Calu3 (cell line): ENCODE data around the gene CACNA1C. TPM values are rescaled to one million over a fixed set of nuclear protein-coding genes. Genes with fewer than 3 reads are reported as not detected.

Experiments used
- BruUV-seq: library from RNA; stranded (reverse); fragments of 400-500 nt; replicated peaks from 2 replicates; lab custom pipeline; 2021; lab: Mats Ljungman, UMichigan
- CTCF ChIA-PET: fragments of 300-600 bp; sonication (Branson Sonifier 250); formaldehyde crosslinking; loops from one replicate; lab custom pipeline; 2022; ENCODE audit warnings: antibody characterized with exemption; lab: Charles Lee
- DNase-seq: peaks from one replicate; pipeline ENCODE4 v3.0.0; 2022
- H3K27ac Mint-ChIP-seq: one replicate; pipeline ENCODE4 v1.8.0; 2022; ENCODE audit warnings: mixed read lengths; ENCODE audit not compliant: unreplicated experiment
- H3K27me3 Mint-ChIP-seq: one replicate; pipeline ENCODE4 v1.8.0; 2022; ENCODE audit warnings: mixed read lengths; ENCODE audit not compliant: unreplicated experiment
- H3K36me3 Mint-ChIP-seq: one replicate; pipeline ENCODE4 v1.8.0; 2022; ENCODE audit warnings: mild to moderate bottlenecking, moderate library complexity, mixed read lengths; ENCODE audit not compliant: insufficient read depth, unreplicated experiment
- H3K4me1 Mint-ChIP-seq: one replicate; pipeline ENCODE4 v1.8.0; 2022; ENCODE audit warnings: mild to moderate bottlenecking, low read depth, mixed read lengths; ENCODE audit not compliant: unreplicated experiment
- H3K4me3 Mint-ChIP-seq: one replicate; pipeline ENCODE4 v1.8.0; 2022; ENCODE audit warnings: mild to moderate bottlenecking, low read depth, moderate library complexity, mixed read lengths; ENCODE audit not compliant: unreplicated experiment
- H3K9me3 Mint-ChIP-seq: one replicate; pipeline ENCODE4 v1.8.0; 2022; ENCODE audit warnings: low read depth, mixed read lengths; ENCODE audit not compliant: unreplicated experiment
- intact Hi-C: fragments of 100-400 bp; cut with micrococcal nuclease; formaldehyde crosslinking; loops from one replicate; pipeline ENCODE4 v1.10.0; 2022; ENCODE audit not compliant: unreplicated experiment
- total RNA-seq: library from RNA; stranded (reverse); gene quantifications from 2 replicates; pipeline ENCODE4 v1.2.3, GENCODE V29; 2022
- TF ChIP-seq, protein P1 (sequence below): fragments of 200-600 bp; IDR thresholded peaks from one replicate; pipeline ENCODE4 v1.8.0; 2022; ENCODE audit warnings: antibody characterized with exemption; ENCODE audit not compliant: unreplicated experiment

Gene CACNA1C
- total RNA-seq, 1 experiment from 2014 or later, result not detected

GRCh38 chr12:2009623-2010022 lies 43.2 kb upstream of the CACNA1C start:
- H3K27me3 Mint-ChIP-seq, result peaks cover 63% of the 10 kb centered on the region
- no peaks in the 10 kb centered on the region for H3K9me3 Mint-ChIP-seq
- DNase-seq, result no peak
- H3K4me1 Mint-ChIP-seq, result no peaks in the 10 kb centered on the region
- BruUV-seq, result no TSS peak
- no peak overlapping the region for H3K4me3 Mint-ChIP-seq
- no peak overlapping the region for H3K27ac Mint-ChIP-seq
- TF ChIP-seq, protein P1, sequence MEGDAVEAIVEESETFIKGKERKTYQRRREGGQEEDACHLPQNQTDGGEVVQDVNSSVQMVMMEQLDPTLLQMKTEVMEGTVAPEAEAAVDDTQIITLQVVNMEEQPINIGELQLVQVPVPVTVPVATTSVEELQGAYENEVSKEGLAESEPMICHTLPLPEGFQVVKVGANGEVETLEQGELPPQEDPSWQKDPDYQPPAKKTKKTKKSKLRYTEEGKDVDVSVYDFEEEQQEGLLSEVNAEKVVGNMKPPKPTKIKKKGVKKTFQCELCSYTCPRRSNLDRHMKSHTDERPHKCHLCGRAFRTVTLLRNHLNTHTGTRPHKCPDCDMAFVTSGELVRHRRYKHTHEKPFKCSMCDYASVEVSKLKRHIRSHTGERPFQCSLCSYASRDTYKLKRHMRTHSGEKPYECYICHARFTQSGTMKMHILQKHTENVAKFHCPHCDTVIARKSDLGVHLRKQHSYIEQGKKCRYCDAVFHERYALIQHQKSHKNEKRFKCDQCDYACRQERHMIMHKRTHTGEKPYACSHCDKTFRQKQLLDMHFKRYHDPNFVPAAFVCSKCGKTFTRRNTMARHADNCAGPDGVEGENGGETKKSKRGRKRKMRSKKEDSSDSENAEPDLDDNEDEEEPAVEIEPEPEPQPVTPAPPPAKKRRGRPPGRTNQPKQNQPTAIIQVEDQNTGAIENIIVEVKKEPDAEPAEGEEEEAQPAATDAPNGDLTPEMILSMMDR, result no peak
- intact Hi-C loops, result no loop called here
- peaks cover 2% of the 10 kb centered on the region for H3K36me3 Mint-ChIP-seq
- CTCF ChIA-PET, result no interaction called here

DNA sequence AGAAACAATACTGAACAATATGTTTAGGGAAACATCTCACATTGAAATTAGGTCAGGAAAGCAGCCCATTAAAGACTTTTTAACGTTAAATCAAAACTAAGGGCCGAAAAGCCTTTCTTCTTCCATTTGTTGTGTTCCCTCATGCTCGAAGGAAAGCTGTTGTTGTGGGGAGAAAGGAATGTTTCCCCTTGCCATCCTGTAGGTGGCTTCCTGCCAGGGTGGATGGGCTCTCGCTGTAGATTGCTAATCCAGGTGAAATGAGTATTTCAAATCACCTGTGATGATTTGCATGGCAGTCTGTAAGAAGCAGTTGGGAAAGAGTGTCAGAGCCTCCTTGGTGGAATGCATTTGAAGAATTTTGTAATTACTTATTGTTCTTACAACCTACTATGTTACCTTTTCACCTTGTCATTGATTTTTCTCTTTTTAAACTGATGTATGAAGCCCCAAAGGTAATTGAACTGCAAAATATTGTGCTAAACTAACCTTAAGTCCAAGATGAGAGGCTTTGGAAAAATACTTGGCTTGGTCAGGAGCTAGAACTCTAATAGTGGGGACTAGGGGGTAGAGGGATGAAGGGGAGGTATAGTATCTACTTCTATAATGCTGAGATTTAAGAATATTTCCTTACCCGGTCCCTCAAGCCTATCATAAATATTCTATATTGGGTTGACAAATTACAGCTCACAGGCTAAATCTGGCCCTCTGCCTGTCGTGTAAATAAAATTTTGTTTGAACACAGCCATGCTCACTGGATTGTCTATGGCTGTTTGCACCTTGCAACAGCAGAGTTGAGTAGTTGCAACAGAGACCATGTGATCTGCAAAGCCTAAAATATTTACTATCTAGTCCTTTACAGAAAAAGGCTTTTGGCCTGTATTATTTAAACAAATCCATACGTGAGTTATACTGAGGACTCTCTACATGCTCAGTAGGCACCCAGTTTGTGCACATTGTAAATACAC lies 40.9 kb upstream of the CACNA1C start:
- no peak overlapping the region for H3K27ac Mint-ChIP-seq
- DNase-seq, result no peak

DNA sequence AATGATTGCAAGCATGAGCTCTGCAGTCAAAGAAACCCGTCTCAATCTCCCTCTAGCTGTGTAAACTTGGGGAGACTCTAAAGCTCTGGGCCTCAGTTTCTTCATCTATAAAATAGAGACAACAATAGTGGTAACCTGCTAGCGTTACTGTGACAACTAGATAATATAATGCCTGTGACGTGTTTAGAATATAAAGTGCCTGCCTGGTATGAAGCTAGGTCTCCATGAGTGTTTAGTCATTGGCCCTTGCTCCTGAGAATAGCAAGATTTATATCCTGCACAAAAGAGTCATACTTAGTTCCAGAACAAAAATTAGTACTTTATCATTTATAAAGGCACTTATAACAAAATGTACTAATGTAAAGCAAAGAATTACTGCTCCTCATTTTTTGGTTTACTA lies 39.7 kb upstream of the CACNA1C start:
- Mint-ChIP-seq H3K27me3 (peaks cover 82% of the 10 kb centered on the region), H3K4me3 (no peak overlapping the region), H3K36me3 (no peaks in the 10 kb centered on the region), H3K4me1 (no peaks in the 10 kb centered on the region), H3K27ac (no peak overlapping the region), H3K9me3 (no peaks in the 10 kb centered on the region)
- intact Hi-C loops, result no loop called here
- no TSS peak for BruUV-seq
- DNase-seq, result no peak
- TF ChIP-seq, protein P1, result no peak
- CTCF ChIA-PET, result no interaction called here

More for the DNA sequence above, 40.9 kb upstream of the CACNA1C start:
- intact Hi-C loops, result no loop called here
- no peaks in the 10 kb centered on the region for H3K4me1 Mint-ChIP-seq
- CTCF ChIA-PET, result interaction anchor here (0.5 kb wide), 1 partner anchor 10 kb away, joined by 3 read pairs; no protein-coding TSS in a partner anchor
- no TSS peak for BruUV-seq
- TF ChIP-seq, protein P1, result no peak
- H3K4me3 Mint-ChIP-seq, result no peak overlapping the region
- H3K9me3 Mint-ChIP-seq, result no peaks in the 10 kb centered on the region
- peaks cover 82% of the 10 kb centered on the region for H3K27me3 Mint-ChIP-seq
- H3K36me3 Mint-ChIP-seq, result no peaks in the 10 kb centered on the region

GRCh38 chr12:2013527-2014223 lies 39.1 kb upstream of the CACNA1C start:
- intact Hi-C loops, result no loop called here
- TF ChIP-seq, protein P1, result no peak
- no TSS peak for BruUV-seq
- H3K4me1 Mint-ChIP-seq, result no peaks in the 10 kb centered on the region
- no peak for DNase-seq
- no peak overlapping the region for H3K27ac Mint-ChIP-seq
- no peaks in the 10 kb centered on the region for H3K9me3 Mint-ChIP-seq
- no peaks in the 10 kb centered on the region for H3K36me3 Mint-ChIP-seq
- no peak overlapping the region for H3K4me3 Mint-ChIP-seq
- CTCF ChIA-PET, result no interaction called here
- peaks cover 82% of the 10 kb centered on the region for H3K27me3 Mint-ChIP-seq
